H1 (cell line): ENCODE data around the gene TSPEAR. TPM values are rescaled to one million over a fixed set of nuclear protein-coding genes. Genes with fewer than 3 reads are reported as not detected.

Experiments
- CTCF ChIA-PET: fragments of 300-600 bp; sonication (Branson Sonifier 250); formaldehyde crosslinking; loops from one replicate; lab custom pipeline; 2021; ENCODE audit not compliant: partially characterized antibody; lab: Charles Lee
- POLR2A ChIA-PET: fragments of 300-600 bp; sonication (Branson Sonifier 250); formaldehyde crosslinking; loops from one replicate; lab custom pipeline; 2021; ENCODE audit warnings: inconsistent platforms; ENCODE audit not compliant: partially characterized antibody; lab: Charles Lee
- DNase-seq, 2 experiments: peaks; one replicate each; pipeline versions ENCODE4 v3.0.0 to v3.0.0-alpha.2; 2010 to 2022; ENCODE audit warnings: low spot score in 2 of 2, low read depth in 1 of 2, mixed read lengths in 1 of 2
- FAIRE-seq: peaks from 2 replicates; lab custom pipeline; 2011; peaks lifted over from hg19 to GRCh38; lab: Jason Lieb, UNC
- H2AFZ ChIP-seq: 2 replicates; pipeline ENCODE4 v1.8.1; 2012; ENCODE audit warnings: low read length, inconsistent platforms
- H2AK5ac ChIP-seq: 2 replicates; pipeline ENCODE4 v1.6.1; 2013; ENCODE audit warnings: low read depth, low read length
- H2BK120ac ChIP-seq: replicated peaks from 2 replicates; pipeline ENCODE3; 2013; ENCODE audit warnings: low read depth, low read length, inconsistent platforms
- H2BK12ac ChIP-seq: 2 replicates; pipeline ENCODE4 v1.6.1; 2013; ENCODE audit warnings: low read depth, low read length
- H2BK15ac ChIP-seq: 2 replicates; pipeline ENCODE4 v1.6.1; 2013; ENCODE audit warnings: low read length
- H2BK20ac ChIP-seq: 2 replicates; pipeline ENCODE4 v1.6.1; 2013; ENCODE audit warnings: low read length
- H2BK5ac ChIP-seq: 2 replicates; pipeline ENCODE4 v1.6.1; 2013; ENCODE audit warnings: low read depth, low read length
- H3K14ac ChIP-seq: 2 replicates; pipeline ENCODE4 v1.6.1; 2013; ENCODE audit warnings: inconsistent platforms; ENCODE audit not compliant: insufficient read length
- H3K18ac ChIP-seq: 2 replicates; pipeline ENCODE4 v1.6.1; 2013; ENCODE audit warnings: low read length; ENCODE audit errors: extremely low read depth
- H3K23ac ChIP-seq: 2 replicates; pipeline ENCODE4 v1.6.1; 2013; ENCODE audit warnings: inconsistent platforms; ENCODE audit not compliant: insufficient read length
- H3K23me2 ChIP-seq: 2 replicates; pipeline ENCODE4 v1.6.1; 2013; ENCODE audit warnings: low read depth, low read length
- H3K27ac ChIP-seq: 2 replicates; pipeline ENCODE4 v1.6.1; 2011; ENCODE audit warnings: low read depth, low read length, inconsistent platforms
- H3K27me3 ChIP-seq, 4 experiments: replicated peaks in 1 of 4; 1 replicate in 1 of 4; 2 replicates in 3 of 4; pipeline versions ENCODE4 v1.6.1 to v1.8.1; 2011 to 2013; ENCODE audit warnings: low read length in 3 of 4, mild to moderate bottlenecking in 3 of 4, inconsistent platforms in 2 of 4, mixed read lengths in 2 of 4, moderate library complexity in 1 of 4; ENCODE audit not compliant: control insufficient read depth in 3 of 4, insufficient read depth in 3 of 4; ENCODE audit errors: extremely low read depth in 1 of 4
- H3K36me3 ChIP-seq, 4 experiments: 2 replicates each; pipeline versions ENCODE4 v1.6.1 to v1.8.1; 2011 to 2013; ENCODE audit warnings: mild to moderate bottlenecking in 4 of 4, low read length in 3 of 4, moderate library complexity in 2 of 4, control low read depth in 1 of 4, inconsistent platforms in 1 of 4; ENCODE audit not compliant: insufficient read depth in 4 of 4, control insufficient read depth in 2 of 4
- H3K4ac ChIP-seq: replicated peaks from 2 replicates; pipeline ENCODE3; 2013; ENCODE audit warnings: low read length, low read depth, mixed read lengths, inconsistent platforms; ENCODE audit not compliant: insufficient read length
- H3K4me1 ChIP-seq, 4 experiments: replicated peaks in 1 of 4; 1 replicate in 1 of 4; 2 replicates in 3 of 4; pipeline versions ENCODE4 v1.6.1 to v1.8.1; 2011 to 2013; ENCODE audit warnings: low read length in 3 of 4, inconsistent platforms in 2 of 4, mixed read lengths in 1 of 4; ENCODE audit not compliant: insufficient read depth in 4 of 4, control insufficient read depth in 3 of 4
- H3K4me2 ChIP-seq, 2 experiments: 2 replicates each; pipeline versions ENCODE4 v1.6.1 to v1.8.1; 2011 to 2013; ENCODE audit warnings: low read depth in 2 of 2, low read length in 2 of 2, control low read depth in 1 of 2, inconsistent platforms in 1 of 2, mild to moderate bottlenecking in 1 of 2; ENCODE audit not compliant: insufficient read depth in 1 of 2
- H3K4me3 ChIP-seq, 4 experiments: fragments of 200-600, 300-600 bp in 1 of 4; sonication (generic), shearing (Covaris generic), sonication (Bioruptor Twin) in 1 of 4; 2 replicates each; pipeline versions ENCODE4 v1.5.1 to v1.8.1; 2011 to 2016; ENCODE audit warnings: low read length in 4 of 4, low read depth in 3 of 4, control low read depth in 2 of 4, inconsistent platforms in 2 of 4, mild to moderate bottlenecking in 2 of 4, mixed read lengths in 1 of 4, moderate library complexity in 1 of 4; ENCODE audit not compliant: insufficient read depth in 2 of 4; ENCODE audit errors: extremely low read depth in 1 of 4
- H3K56ac ChIP-seq: replicated peaks from 2 replicates; pipeline ENCODE3; 2013; ENCODE audit warnings: low read depth, mild to moderate bottlenecking, mixed read lengths, low read length, inconsistent platforms; ENCODE audit not compliant: insufficient read length
- H3K79me1 ChIP-seq: 2 replicates; pipeline ENCODE4 v1.6.1; 2013; ENCODE audit warnings: low read depth, low read length, control low read depth
- H3K79me2 ChIP-seq, 2 experiments: 2 replicates each; pipeline versions ENCODE4 v1.6.1 to v1.8.1; 2012 to 2013; ENCODE audit warnings: low read length in 2 of 2, mild to moderate bottlenecking in 2 of 2, inconsistent platforms in 1 of 2; ENCODE audit not compliant: insufficient read depth in 2 of 2, control insufficient read depth in 1 of 2
- H3K9ac ChIP-seq, 4 experiments: replicated peaks in 1 of 4; 1 replicate in 1 of 4; 2 replicates in 3 of 4; pipeline versions ENCODE4 v1.6.1 to v1.8.1; 2011 to 2013; ENCODE audit warnings: low read depth in 3 of 4, low read length in 3 of 4, control low read depth in 2 of 4, mild to moderate bottlenecking in 2 of 4, moderate library complexity in 2 of 4, inconsistent platforms in 1 of 4; ENCODE audit errors: extremely low read depth in 1 of 4
- H3K9me3 ChIP-seq, 2 experiments: 2 replicates each; pipeline versions ENCODE4 v1.6.1 to v1.8.1; 2012 to 2013; ENCODE audit warnings: mild to moderate bottlenecking in 2 of 2, moderate library complexity in 2 of 2, control low read depth in 1 of 2, inconsistent platforms in 1 of 2, low read depth in 1 of 2, low read length in 1 of 2, mixed read lengths in 1 of 2; ENCODE audit not compliant: insufficient read depth in 2 of 2
- H4K20me1 ChIP-seq, 2 experiments: replicated peaks in 1 of 2; 2 replicates each; pipeline versions ENCODE3 to v1.8.1; 2011 to 2013; ENCODE audit warnings: inconsistent platforms in 2 of 2, low read length in 2 of 2, mild to moderate bottlenecking in 1 of 2; ENCODE audit not compliant: insufficient read depth in 2 of 2, control insufficient read depth in 1 of 2
- H4K5ac ChIP-seq: 2 replicates; pipeline ENCODE4 v1.6.1; 2013; ENCODE audit warnings: low read length, low read depth, mixed read lengths, inconsistent platforms; ENCODE audit not compliant: insufficient read length
- H4K8ac ChIP-seq: 2 replicates; pipeline ENCODE4 v1.8.0; 2013; ENCODE audit warnings: mild to moderate bottlenecking, moderate library complexity, low read length, inconsistent platforms; ENCODE audit not compliant: insufficient read depth; ENCODE audit errors: extremely low read depth
- H4K91ac ChIP-seq: replicated peaks from 2 replicates; pipeline ENCODE3; 2013; ENCODE audit warnings: low read length, mixed read lengths, inconsistent platforms; ENCODE audit not compliant: insufficient read length
- BCL11A ChIP-seq, 2 experiments: IDR thresholded peaks; one replicate each; pipeline ENCODE4 v1.6.1; 2011; ENCODE audit warnings: low read depth in 2 of 2, low read length in 2 of 2, mild to moderate bottlenecking in 2 of 2
- BRCA1 ChIP-seq: IDR thresholded peaks from 2 replicates; pipeline ENCODE4 v1.6.1; 2012; ENCODE audit warnings: low read depth, low read length, improper control_type of control experiment
- EGR1 ChIP-seq: IDR thresholded peaks from 2 replicates; pipeline ENCODE4 v1.6.1; 2011; ENCODE audit warnings: low read depth, low read length, borderline replicate concordance
- EP300 ChIP-seq, 2 experiments: IDR thresholded peaks; 1 replicate in 1 of 2; 2 replicates in 1 of 2; pipeline ENCODE4 v1.6.1; 2011 to 2012; ENCODE audit warnings: low read depth in 2 of 2, low read length in 2 of 2, mild to moderate bottlenecking in 2 of 2, borderline replicate concordance in 1 of 2, inconsistent platforms in 1 of 2, moderate library complexity in 1 of 2
- FOSL1 ChIP-seq: IDR thresholded peaks from 2 replicates; pipeline ENCODE4 v1.6.1; 2011; ENCODE audit warnings: mild to moderate bottlenecking, low read depth, low read length, moderate library complexity; ENCODE audit not compliant: insufficient read depth
- JUND ChIP-seq: IDR thresholded peaks from 2 replicates; pipeline ENCODE4 v1.6.1; 2011; ENCODE audit warnings: mild to moderate bottlenecking, improper control_type of control experiment, low read length
- KDM5A ChIP-seq: fragments of 200-600 bp; IDR thresholded peaks from 2 replicates; pipeline ENCODE4 v1.7.1; 2012; ENCODE audit warnings: mild to moderate bottlenecking, low read length, inconsistent platforms, mixed read lengths
- NANOG ChIP-seq: IDR thresholded peaks from 2 replicates; pipeline ENCODE4 v1.6.1; 2011; ENCODE audit warnings: low read length, low read depth, mild to moderate bottlenecking, inconsistent platforms; ENCODE audit not compliant: insufficient read depth, poor library complexity, severe bottlenecking
- PHF8 ChIP-seq: fragments of 200-600 bp; sonication (generic); conservative IDR thresholded peaks from 2 replicates; pipeline ENCODE4 v1.7.1; 2012; ENCODE audit warnings: low read depth, mild to moderate bottlenecking, inconsistent platforms, low read length, moderate library complexity
- RFX5 ChIP-seq: IDR thresholded peaks from 2 replicates; pipeline ENCODE4 v1.6.1; 2011; ENCODE audit warnings: low read depth, low read length, improper control_type of control experiment, borderline replicate concordance
- SIX5 ChIP-seq: IDR thresholded peaks from 2 replicates; pipeline ENCODE4 v1.6.1; 2011; ENCODE audit warnings: mild to moderate bottlenecking, low read depth, low read length
- TBP ChIP-seq: IDR thresholded peaks from 2 replicates; pipeline ENCODE4 v1.6.1; 2011; ENCODE audit warnings: low read depth, low read length, improper control_type of control experiment
- WGBS, 2 experiments: shearing (Covaris generic) in 1 of 2; methylation state at CpG; one replicate each; pipeline versions ENCODE4 v1.1.6 to v1.1.7; 2013 to 2015; ENCODE audit warnings: low lambda C conversion rate in 2 of 2, mixed read lengths in 2 of 2, inconsistent platforms in 1 of 2, low coverage in 1 of 2, missing lambda C conversion rate in 1 of 2; ENCODE audit not compliant: insufficient replicate concordance in 2 of 2, insufficient coverage in 1 of 2, insufficient read length in 1 of 2; ENCODE audit errors: extremely low coverage in 1 of 2, missing lambda C conversion rate in 1 of 2; 5-methylcytosine and 5-hydroxymethylcytosine counted together
- polyA plus RNA-seq, 7 experiments: library from polyadenylated mRNA; depleted of rRNA in 3 of 7; stranded (reverse) in 5 of 7; unstranded in 2 of 7; fragments of >200 nt in 5 of 7; fragments of 200-250 nt in 2 of 7; gene quantifications; 1 replicate in 5 of 7; 2 replicates in 1 of 7; 4 replicates in 1 of 7; pipeline versions ENCODE4 v1.2.1 to v1.2.3, GENCODE V29; 2011 to 2013; ENCODE audit warnings: missing spikeins in 2 of 7, mixed read lengths in 2 of 7
- total RNA-seq: library from RNA; stranded (reverse); fragmentation: NEBNext Ultra II Directional; extraction: Animal tissue kit (Norgen Biotek cat#: 25700); gene quantifications from 2 replicates; pipeline ENCODE4 v1.2.1, GENCODE V29; 2021
- TF ChIP-seq, protein P1 (sequence below): IDR thresholded peaks from 2 replicates; pipeline ENCODE4 v1.6.1; 2012; ENCODE audit warnings: inconsistent platforms

TSPEAR gene
- total and polyA plus RNA-seq, 2 of the 8 experiments (the other 6 are each of a cell fraction or from before 2014, with no cell fraction given), result 0.58 to 0.89 TPM

DNA sequence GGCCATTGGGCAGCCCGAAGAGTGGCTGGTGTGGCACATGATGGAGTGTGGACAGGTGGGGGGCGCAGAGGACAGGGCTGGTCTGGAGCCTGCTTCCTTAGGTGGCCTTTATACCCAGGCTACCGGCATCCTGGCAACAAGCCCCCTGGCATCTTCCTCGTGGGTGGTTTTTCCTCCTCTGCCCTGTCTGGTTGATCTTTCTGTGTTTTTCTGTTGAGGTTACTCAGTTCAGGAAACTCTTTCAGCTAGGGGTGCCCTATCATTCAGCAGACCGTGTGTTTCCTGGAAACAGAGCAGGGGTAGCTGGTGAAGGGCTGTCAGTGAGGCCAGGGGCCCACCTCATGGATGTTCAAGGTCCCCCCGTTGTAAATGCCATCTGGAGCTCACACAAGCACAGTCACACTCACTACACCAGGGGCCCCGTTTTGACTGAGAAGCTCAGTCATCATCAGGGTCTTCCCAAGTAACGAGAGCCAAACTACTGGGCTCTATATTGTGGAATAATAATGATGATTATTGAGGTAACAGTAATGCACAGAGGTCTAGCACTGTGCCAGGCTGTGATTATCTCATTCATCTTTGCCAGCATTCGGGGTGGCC is 56.7 kb downstream of the TSPEAR start, which contains the start of gene KRTAP12-4:
Gene KRTAP12-4, minus strand, starts transcription at position 84 of the 600 bp plus-strand sequence. Its CDS starts 45 bp downstream, at position 39.
- 85% methylated on average over 9 of the region's 9 CpGs; no CpG with 5 or more reads in 1 of the 2 experiments for WGBS, 2 experiments
- H2AK5ac ChIP-seq, result 0 out of 2 replicates have a peak within 1 kb of the TSS, but pooled peaks have one; percentile 53
- H3K14ac ChIP-seq, result no peak within 1 kb of the TSS
- H3K4me2 ChIP-seq, result no peak within 1 kb of the TSS
- peaks cover 0 to 7% (median under 1%) of the 10 kb centered on the region in 4 experiments; a peak in 5 of 7 replicates for H3K4me1 ChIP-seq
- no peaks in the 10 kb centered on the region for H3K79me2 ChIP-seq
- CTCF ChIA-PET, result interaction anchor here (0.8 kb wide), 1 partner anchor 72 kb away, joined by 3 read pairs; no protein-coding TSS in a partner anchor
- H2BK20ac ChIP-seq, result no peak within 1 kb of the TSS
- no peak within 1 kb of the TSS for H4K8ac ChIP-seq
- H3K79me1 ChIP-seq, result no peaks in the 10 kb centered on the region
- POLR2A ChIA-PET, result no interaction called here
- H3K9ac ChIP-seq, result no peak within 1 kb of the TSS
- no peaks in the 10 kb centered on the region for H3K36me3 ChIP-seq
- no peak within 1 kb of the TSS for H3K4me3 ChIP-seq
- H3K56ac ChIP-seq, result no peak within 1 kb of the TSS
- no peak within 1 kb of the TSS for H3K27ac ChIP-seq
- FAIRE-seq (no peak), DNase-seq (no peak)
- no peak within 1 kb of the TSS for H4K5ac ChIP-seq
- H2BK15ac ChIP-seq, result no peak within 1 kb of the TSS
- H3K23ac ChIP-seq, result no peak within 1 kb of the TSS
- H2BK12ac ChIP-seq, result no peak within 1 kb of the TSS
- H3K9me3 ChIP-seq, result peaks cover 0 to 4% of the 10 kb centered on the region in 2 experiments; a peak in 2 of 4 replicates
- no peak within 1 kb of the TSS for H2BK120ac ChIP-seq
- H3K23me2 ChIP-seq, result no peaks in the 10 kb centered on the region
- no peak within 1 kb of the TSS for H3K18ac ChIP-seq
- no peak within 1 kb of the TSS for H3K4ac ChIP-seq
- H2BK5ac ChIP-seq, result no peak within 1 kb of the TSS
- H4K20me1 ChIP-seq, result no peaks in the 10 kb centered on the region
- H2AFZ ChIP-seq, result no peak within 1 kb of the TSS
- H4K91ac ChIP-seq, result no peak within 1 kb of the TSS
- H3K27me3 ChIP-seq, result peaks cover 0 to 2% (median 0%) of the 10 kb centered on the region in 4 experiments; a peak in 1 of 7 replicates
- TF ChIP-seq PHF8 (no peak), BRCA1 (no peak), EGR1 (no peak), TBP (no peak), EP300 (IDR thresholded peaks at IDR 0.05; ENCODE audit: borderline replicate concordance in 1 of 2, low read depth in 2 of 2, low read length in 2 of 2) (no peak), BCL11A (IDR thresholded peaks at IDR 0.05; ENCODE audit: low read depth in 2 of 2, low read length in 2 of 2) (no peak), NANOG (no peak), RFX5 (no peak), SIX5 (no peak), KDM5A (no peak), FOSL1 (no peak), JUND (no peak)
- TF ChIP-seq, protein P1, sequence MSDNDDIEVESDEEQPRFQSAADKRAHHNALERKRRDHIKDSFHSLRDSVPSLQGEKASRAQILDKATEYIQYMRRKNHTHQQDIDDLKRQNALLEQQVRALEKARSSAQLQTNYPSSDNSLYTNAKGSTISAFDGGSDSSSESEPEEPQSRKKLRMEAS, result no peak
